COLO668 (cell line): Measurements from ENCODE around the gene TMEM87B.
"Not testable (repeated sequence)": the region's sequence is repeated elsewhere in the genome, so short reads cannot be mapped to it uniquely, and the experiment has no call there.

Experiments used
- DNase-seq: peaks from one replicate; lab custom pipeline; 2025; ENCODE audit not compliant: unreplicated experiment; lab: John Stamatoyannopoulos, UW

Gene TMEM87B

DNA sequence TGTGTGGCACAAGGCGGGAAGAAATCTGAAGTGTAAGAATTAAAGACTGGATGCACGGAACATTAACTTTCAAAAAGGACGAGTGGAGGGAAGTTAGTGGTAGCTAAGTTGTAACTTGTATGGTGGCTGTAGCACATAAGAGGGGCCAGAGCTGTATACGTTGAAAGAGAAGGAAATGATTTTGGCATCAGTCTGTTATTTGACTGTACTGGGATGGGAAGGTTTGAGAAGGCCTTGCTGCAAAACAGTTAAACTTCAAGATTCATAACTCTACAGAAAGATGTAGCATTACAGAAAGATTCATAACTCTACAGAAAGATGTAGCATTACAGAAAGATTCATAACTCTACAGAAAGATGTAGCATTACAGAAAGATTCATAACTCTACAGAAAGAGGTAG lies 58.3 kb downstream of the TMEM87B start:
- not testable (repeated sequence) for DNase-seq

DNA sequence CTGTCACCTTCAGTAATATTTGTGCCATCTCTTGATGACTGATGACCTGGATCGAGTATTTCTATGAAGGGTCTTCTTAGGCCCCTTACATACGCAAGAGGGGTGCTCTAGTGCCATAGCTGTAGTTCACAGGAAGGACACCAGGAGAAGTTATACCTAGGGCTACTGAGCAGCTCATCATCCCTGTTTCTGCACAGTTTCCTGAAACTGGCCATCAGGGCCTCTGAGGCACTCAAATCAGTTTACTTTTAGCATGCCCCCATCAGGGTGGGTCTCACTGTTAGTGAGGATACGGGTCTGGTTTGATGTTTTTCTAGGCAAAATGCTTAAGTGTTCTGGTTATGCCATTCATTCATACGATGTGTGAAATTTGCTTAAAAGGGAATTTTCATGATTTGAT lies 63.1 kb downstream of the TMEM87B start:
- no peak for DNase-seq

DNA sequence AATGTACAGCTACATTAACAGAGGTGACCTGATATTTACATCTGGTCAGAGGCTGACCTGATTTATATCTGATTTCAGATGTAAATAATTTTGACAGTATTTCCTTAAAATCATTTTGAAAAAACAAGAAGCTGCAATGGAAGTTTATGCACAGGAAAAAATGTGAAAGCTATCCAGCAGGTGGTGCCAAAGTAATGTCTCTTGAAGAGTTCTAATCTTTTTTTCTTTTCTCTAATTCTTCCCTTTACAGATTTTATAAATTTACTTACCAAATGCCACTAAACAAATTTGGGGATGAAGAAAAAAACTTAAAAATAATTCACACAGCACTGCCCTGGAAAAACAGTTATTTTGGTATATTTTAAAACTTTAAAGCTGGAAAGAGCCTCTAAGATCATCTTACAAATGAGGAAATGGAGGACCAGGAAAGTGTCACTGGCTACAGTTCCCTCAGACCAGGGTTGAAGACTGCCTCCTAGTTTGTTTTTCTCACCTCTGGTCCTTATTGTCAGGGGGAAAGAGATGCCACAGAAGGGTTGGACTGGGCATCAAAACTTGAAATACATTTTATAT lies 66.7 kb downstream of the TMEM87B start:
- peak; percentile 22 for DNase-seq

DNA sequence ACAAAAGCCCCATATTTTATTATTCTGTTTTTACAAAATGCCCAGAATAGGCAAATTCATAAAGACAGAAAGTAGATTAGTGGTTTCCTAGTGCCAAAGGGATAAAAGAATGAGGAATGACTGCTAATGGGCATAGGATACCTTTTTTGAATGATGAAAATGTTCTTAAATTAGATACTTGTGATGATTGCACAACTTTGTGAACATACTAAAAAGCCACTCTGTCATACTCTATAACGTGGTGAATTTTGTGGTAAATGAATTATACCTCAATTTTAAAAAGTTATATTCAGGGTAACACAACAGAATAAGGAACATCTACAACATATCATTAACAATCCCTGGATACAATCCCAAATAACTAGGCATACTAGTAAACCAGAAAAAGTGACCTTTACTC lies 74.0 kb downstream of the TMEM87B start:
- DNase-seq: no peak

DNA sequence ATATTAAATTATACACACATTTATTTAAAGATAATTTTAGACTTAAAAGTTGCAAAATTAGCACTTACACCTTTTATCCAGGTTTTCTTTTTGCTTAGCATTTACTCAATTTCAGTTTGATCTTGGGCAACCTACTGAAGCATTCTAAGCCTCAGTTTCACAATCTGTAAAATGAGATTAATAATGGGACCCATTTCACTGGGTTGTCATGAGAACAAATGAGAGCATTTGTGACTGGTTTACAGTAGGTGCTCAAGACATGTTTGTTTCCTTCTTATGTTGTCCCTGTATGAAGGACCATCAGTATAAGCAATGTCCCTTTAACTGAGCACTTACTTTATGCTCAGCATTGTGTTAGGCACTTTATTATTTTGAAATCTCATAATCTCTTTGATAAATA lies 78.3 kb downstream of the TMEM87B start:
- no peak for DNase-seq

DNA sequence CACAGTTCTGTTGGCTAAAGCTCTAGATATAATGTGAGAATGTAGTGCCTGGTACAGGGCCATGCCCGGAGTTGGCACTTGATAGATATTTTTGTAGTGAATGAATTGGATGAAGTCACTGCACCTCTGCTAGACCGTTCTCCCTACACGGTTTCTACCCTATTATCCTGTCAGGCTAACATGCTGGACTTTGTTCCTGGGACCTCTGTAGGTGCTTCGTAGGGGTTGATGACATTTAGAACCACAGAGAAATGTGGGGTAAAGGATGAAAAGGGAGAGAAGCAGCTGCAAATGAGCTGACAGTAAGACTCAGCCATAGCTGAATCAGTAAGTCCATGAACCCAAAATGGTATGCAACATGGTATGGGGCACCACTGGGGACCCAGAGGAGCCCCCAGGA lies 79.1 kb downstream of the TMEM87B start:
- no peak for DNase-seq

DNA sequence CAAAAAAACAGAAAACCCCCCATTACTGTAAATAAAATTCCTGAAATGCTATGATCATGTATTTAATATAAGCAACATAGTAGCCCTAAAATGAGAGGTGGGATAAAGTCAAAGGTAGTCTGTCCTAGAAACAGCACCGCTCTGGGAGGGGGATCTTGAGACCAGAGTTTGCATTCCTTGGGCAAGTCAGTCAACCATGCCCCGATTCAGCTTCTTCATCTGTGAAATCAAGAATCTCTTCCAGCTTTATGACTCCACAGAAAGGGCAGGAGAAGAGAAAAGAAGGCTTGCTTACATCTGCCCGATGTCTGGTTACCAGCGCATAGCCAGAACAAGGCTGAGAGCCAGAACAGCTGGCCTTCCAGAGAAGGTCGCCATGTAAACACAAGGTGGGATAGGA lies 81.0 kb downstream of the TMEM87B start:
- no peak for DNase-seq

DNA sequence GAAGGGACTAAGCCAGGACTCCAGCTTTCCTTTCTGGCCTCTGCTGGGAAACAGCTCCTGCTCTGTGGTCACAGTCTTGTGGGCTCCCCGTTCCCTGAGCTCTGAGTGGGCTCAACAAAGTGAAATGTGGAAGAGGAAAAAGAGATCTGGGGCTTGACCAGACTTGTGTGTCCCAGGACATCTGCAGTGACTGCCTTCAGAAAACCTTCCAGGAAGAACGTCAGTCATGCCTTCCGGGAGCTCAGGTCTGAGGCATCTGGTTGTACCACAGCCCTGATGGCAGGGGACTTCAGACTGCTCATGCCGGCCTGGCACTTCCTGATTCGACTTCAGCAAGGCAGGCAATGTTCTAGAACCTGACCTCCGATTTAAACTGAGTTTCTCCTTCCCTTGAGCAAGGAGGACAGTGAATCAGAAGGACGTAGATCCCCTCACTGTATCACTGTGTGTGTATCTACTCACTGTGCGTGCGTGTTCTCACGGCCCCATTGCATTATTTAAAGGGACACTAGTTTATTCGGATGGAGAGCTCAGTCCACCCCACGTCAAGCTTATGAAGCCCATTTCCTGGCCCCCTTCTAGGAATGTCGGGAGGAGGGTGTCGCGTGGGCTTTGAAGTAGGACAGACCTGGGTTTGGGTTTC lies 82.6 kb downstream of the TMEM87B start:
- peak; percentile 23 for DNase-seq

DNA sequence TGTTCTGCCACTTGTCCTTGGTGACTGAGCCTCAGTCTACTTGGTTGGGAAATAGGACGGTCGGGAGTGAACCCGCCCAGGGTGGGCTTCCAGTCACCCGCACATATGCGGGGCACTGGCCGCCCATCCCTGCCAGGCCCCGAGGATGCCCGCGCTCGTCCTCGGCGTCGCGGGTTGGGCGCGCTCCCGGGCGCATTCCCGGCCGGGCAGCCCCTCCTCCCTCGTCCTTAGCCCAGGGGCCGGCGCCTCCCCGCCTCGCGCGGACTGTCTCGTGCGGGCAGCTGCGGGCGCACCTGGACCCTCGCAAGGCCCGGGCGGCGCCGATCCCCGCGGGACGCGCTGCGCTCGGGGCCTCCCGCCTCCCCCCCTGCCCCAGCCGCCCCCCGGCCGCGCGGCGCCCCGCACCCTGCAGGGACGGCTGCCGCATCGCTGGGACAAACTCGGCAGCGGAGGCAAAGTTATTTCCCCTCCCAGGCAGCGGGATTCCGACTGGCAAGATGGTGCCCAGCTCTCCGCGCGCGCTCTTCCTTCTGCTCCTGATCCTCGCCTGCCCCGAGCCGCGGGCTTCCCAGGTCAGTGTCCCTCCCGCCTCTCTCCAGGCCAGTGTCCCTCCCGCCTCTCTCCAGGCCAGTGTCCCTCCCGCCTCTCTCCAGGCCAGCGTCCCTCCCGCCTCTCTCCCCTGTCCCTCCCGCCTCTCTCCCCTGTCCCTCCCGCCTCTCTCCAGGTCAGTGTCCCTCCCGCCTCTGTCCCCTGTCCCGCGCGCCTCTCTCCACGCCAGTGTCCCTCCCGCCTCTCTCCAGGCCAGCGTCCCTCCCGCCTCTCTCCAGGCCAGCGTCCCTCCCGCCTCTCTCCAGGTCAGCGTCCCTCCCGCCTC lies 83.3 kb downstream of the TMEM87B start, which contains the start of gene FBLN7:
TSS of gene FBLN7 (plus strand) at position 227 of the 874 bp plus-strand sequence. CDS start at position 498, 271 bp downstream.
- DNase-seq: peak; percentile 55

DNA sequence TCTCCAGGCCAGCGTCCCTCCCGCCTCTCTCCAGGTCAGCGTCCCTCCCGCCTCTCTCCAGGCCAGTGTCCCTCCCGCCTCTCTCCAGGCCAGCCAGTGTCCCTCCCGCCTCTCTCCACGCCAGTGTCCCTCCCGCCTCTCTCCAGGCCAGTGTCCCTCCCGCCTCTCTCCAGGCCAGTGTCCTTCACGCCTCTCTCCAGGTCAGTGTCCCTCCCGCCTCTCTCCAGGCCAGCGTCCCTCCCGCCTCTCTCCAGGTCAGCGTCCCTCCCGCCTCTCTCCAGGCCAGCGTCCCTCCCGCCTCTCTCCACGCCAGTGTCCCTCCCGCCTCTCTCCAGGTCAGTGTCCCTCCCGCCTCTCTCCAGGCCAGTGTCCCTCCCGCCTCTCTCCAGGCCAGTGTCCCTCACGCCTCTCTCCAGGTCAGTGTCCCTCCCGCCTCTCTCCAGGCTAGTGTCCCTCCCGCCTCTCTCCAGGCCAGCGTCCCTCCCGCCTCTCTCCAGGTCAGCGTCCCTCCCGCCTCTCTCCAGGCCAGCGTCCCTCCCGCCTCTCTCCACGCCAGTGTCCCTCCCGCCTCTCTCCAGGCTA lies 84.1 kb downstream of the TMEM87B start:
- not testable (repeated sequence) for DNase-seq

DNA sequence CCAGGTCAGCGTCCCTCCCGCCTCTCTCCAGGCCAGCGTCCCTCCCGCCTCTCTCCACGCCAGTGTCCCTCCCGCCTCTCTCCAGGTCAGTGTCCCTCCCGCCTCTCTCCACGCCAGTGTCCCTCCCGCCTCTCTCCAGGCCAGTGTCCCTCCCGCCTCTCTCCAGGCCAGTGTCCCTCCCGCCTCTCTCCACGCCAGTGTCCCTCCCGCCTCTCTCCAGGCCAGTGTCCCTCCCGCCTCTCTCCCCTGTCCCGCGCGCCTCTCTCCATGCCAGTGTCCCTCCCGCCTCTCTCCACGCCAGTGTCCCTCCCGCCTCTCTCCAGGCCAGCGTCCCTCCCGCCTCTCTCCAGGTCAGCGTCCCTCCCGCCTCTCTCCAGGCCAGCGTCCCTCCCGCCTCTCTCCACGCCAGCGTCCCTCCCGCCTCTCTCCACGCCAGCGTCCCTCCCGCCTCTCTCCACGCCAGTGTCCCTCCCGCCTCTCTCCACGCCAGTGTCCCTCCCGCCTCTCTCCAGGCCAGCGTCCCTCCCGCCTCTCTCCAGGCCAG lies 84.7 kb downstream of the TMEM87B start:
- not testable (repeated sequence) for DNase-seq

DNA sequence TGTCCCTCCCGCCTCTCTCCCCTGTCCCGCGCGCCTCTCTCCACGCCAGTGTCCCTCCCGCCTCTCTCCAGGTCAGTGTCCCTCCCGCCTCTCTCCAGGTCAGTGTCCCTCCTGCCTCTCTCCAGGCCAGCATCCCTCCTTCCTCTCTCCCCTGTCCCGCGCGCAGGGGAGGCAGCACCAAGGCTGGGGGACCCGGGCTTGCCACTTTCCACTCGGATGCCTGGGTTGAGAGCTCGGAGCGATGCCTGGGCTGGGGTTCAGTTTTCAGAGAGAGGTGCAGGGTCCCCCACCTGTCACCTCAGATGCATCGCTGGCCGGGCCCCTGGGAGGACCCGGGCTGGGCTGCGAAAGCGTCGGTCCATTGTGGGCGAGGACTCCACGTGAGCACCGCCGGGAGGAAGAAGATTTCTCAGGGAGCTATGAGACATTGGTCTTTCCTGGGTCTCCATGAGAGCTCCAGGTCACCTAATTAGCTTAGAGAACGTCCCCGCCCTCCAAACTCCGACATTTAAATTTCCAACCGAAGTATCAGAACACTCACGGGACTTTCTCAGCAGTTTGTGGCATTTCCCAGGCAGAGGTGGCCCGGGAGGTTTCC lies 85.2 kb downstream of the TMEM87B start:
- DNase-seq: peak; percentile 19

DNA sequence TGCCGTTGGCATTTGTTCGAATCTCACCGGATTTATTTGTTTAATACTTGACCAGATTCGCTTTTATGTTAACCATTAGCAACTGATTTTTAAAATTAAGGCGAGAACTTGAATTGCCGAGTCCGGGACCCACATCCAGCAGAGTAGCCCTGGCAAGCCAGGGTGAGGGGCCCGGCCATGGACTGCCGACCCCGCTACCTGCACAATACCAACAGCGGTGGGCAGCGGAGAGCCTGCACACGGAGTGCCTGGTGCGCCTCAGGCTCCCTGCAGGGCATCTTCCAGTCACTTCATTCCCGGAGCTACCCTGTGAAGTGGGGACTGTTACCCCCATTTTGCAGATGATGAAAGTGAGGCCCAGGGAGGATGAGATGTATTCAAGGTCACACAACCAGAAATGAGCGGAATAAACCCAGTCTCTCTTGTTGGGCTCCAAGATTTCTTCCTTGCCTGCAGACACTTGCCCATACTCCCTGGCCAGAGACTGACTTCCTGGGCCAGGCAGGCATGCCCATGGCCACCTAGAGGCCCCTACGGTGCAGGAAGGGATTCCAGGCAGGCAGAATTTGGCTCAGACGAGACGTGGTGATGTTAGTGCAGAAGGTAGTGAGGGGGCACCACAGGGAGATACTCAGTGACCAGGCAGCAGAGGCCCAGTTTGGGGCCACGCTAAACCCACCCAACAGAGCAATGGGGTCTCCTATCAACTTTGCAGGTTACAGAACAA lies 86.0 kb downstream of the TMEM87B start:
- peak; percentile 43 for DNase-seq

DNA sequence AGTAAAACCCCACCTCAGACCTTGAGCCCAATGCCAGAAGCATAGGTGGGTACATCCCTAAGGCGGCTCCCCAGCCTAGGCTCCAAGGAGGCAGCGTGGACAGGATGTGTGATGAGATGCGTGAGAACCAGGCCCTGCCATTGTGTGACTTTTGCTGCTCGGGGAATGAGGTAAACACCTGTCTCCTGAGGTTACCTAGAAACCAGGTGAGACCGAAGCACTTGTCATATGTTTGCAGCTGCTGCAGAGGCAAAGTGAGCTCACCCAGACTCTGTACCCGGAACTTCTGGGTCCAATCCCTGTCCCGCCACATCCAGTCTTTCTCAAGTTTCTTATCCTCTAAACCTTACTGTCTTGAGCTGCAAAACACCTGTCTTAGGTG lies 86.5 kb downstream of the TMEM87B start:
- DNase-seq: peak; percentile 83

DNA sequence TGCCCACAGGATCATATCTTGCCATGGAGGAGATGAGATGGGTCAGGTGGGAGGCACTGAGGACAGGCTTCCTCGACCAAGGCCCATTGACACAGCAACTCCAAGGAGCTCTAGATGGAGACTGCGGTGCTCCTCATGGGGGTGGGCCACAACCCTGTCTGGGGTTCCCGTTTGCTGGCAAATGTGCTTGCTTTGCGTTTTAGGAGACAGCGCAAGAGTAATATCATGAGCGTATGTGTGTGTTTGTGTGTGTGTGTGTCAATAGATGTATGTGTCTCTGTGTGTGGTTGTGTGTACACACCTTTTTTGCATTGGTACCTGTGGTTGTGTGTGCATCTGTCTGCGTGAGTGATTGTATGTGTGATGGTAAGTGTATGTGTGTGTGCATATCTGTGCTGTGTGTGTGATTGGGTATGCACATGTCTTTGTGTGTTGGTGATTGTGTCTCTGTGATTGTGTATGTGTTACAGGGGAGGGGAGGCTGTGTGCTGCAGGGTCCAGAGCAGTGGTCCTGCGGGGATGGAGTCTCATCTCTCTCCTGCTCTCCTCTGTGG lies 87.5 kb downstream of the TMEM87B start:
- no peak for DNase-seq

DNA sequence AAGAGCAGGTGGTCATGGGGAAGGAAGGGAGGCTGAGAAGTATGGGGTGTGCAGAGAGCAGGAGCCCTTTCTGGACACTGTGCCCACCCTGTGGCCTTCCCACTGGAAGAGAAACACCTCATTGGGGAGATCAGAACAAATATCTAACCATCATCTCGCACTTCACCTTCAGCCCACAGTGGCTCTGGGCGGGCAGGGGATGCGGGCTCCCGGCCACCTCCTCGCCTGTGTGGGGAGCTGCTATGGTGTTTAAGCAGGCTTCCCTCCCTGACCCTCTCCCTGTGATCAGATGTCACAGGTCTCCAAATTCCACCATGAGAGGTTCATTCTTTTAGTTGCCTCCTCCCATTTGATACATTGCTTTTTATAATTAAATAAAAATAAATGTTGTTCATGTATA lies 88.1 kb downstream of the TMEM87B start:
- no peak for DNase-seq

DNA sequence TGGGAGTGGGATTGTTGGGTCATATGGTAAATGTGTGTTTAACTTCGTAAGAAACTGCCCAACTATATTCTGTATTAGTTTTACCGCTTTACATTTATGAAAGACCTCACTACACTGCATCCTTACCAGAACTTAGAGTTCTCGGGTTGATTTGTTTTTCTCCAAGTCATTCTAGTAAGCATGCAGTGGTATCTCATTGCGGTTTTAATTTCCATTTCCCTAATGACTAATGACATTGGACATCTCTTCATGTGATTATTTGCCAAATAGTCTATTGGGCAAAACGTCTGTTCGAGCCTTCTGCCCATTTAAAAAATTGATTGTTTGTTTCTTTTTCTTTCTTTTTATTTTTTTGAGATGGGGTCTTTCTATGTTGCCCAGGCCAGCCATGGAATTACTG lies 89.9 kb downstream of the TMEM87B start:
- DNase-seq: no peak

DNA sequence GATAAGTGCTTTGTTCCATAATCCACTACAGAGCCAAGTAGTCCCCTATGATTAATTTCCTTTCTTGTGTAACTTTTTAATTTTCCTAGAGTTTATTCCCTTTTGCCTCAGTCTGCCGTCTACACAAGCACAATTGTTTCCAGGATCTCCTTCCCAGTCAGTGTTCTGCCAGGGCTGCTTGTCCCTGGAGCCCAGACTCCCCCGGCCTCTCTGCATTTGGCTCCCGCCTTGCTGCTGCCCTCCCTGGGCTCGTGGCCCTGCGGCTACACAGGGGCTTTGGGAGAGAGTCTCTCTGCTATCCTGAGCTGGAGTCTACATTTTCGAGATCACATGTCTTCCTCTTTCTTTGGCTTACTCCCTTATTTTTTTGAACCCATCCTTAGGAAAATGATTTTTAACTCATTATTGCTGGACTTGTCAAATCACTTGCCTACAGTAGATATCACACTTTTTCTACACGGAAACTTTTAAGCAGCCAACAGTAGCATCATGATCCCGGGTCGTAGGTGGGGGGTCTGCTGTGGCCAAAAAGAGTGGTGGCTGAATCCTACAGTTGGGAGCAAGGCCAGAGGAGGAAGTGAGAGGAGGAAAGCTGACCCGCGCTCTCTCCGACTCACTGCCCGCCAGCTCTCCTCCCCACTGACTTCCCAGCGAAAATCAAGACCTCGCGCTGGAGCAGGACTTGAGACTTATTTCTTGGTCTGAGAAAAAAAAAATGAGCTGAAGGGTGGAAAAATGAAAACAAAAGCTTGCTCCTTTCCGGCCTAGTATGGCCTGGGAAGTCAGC lies 92.5 kb downstream of the TMEM87B start:
- DNase-seq: no peak

DNA sequence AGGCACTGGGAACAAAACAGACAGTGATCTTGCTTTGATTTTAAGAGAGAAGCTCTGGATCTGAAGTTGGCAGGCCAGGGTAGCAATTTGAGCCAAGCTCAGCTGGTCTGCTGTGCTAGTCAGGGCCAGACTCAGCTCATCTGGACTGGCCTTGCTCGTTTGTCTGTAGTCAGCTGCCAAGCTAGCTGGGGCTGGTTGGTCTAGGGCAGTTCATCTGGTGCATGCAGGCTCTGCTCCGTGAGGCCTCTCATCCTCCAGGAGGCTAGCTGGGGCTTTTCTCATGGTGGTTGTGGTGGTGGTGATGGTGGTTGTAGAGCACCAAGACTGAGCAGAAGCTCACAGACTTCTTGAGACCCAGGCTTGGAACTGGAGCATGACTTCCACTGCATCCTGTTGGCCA lies 93.4 kb downstream of the TMEM87B start:
- no peak for DNase-seq
